Fibroblast of lung (primary cell): Measurements from ENCODE around the gene KLB.

Source experiments
- CTCF ChIP-seq, 2 donors: IDR thresholded peaks in 1 of 2; conservative IDR thresholded peaks in 1 of 2; 1 replicate in 1 of 2; 2 replicates in 1 of 2; pipeline ENCODE4 v1.5.1; 2011 to 2012; ENCODE audit warnings: low read length in 2 of 2, control low read depth in 1 of 2, inconsistent platforms in 1 of 2, low read depth in 1 of 2, mild to moderate bottlenecking in 1 of 2
- EZH2 ChIP-seq: IDR thresholded peaks from 2 replicates; pipeline ENCODE4 v1.5.1; 2012; ENCODE audit warnings: low read length, control low read depth, mild to moderate bottlenecking; ENCODE audit errors: missing control alignments

- TF ChIP-seq CTCF (conservative IDR thresholded peaks at IDR 0.05 in 1 of 2, IDR thresholded peaks at IDR 0.05 in 1 of 2; ENCODE audit: low read depth in 1 of 2, low read length in 2 of 2) (no peak), EZH2 (no peak)
Observed at GRCh38 chr4:39480902-39481695, 74.4 kb downstream of the KLB start.
